GM10248 (cell line): ENCODE results near the gene NPNT.

ENCODE experiments used
- CTCF ChIA-PET: fragments of 300-600 bp; sonication (Branson Sonifier 250); formaldehyde crosslinking; extraction: SDS; loops from one replicate; lab custom pipeline; 2021; ENCODE audit warnings: antibody characterized with exemption; lab: Yijun Ruan, JAX
- POLR2A ChIA-PET: fragments of 350-650 bp; sonication (Branson Sonifier 250); formaldehyde crosslinking; extraction: SDS; loops from one replicate; lab custom pipeline; 2020; ENCODE audit warnings: antibody characterized with exemption; lab: Yijun Ruan, JAX
- DNase-seq: peaks from one replicate; pipeline ENCODE4 v3.0.0; 2012; ENCODE audit errors: extremely low spot score
- CTCF ChIP-seq: IDR thresholded peaks from 2 replicates; pipeline ENCODE4 v1.5.1; 2012; ENCODE audit warnings: mild to moderate bottlenecking, low read depth; ENCODE audit errors: extremely low read depth, missing control alignments, control extremely low read depth

The NPNT gene

GRCh38 chr4:105963461-105964400, 68.5 kb downstream of the NPNT start:
- ChIA-PET POLR2A (interaction anchor here (0.6 kb wide), 1 partner anchor 31 kb away, joined by 3 read pairs; no protein-coding TSS in a partner anchor), CTCF (interaction anchor here (0.7 to 1.1 kb wide), 2 partner anchors 12 to 13 kb away, joined by 3 to 4 read pairs; no protein-coding TSS in a partner anchor)
- no peak for DNase-seq
- no peak for TF ChIP-seq CTCF

GRCh38 chr4:105965183-105965800, 70.0 kb downstream of the NPNT start:
- ChIA-PET CTCF (no interaction called here), POLR2A (no interaction called here)
- no peak for TF ChIP-seq CTCF
- DNase-seq = no peak

GRCh38 chr4:105966051-105966450, 70.8 kb downstream of the NPNT start:
- ChIA-PET CTCF (no interaction called here), POLR2A (no interaction called here)
- DNase-seq = no peak
- no peak for TF ChIP-seq CTCF

- DNase-seq = no peak
- CTCF ChIA-PET = no interaction called here
- POLR2A ChIA-PET = no interaction called here
- no peak for TF ChIP-seq CTCF
These were observed 71.9 kb downstream of the NPNT start for GRCh38 chr4:105967058-105967658.

- ChIA-PET CTCF (no interaction called here), POLR2A (no interaction called here)
- DNase-seq = no peak
- no peak for TF ChIP-seq CTCF
These were observed 74.3 kb downstream of the NPNT start for GRCh38 chr4:105969575-105969974.

- no peak for TF ChIP-seq CTCF
- POLR2A ChIA-PET = no interaction called here
- CTCF ChIA-PET = no interaction called here
- no peak for DNase-seq
These were observed 75.1 kb downstream of the NPNT start for GRCh38 chr4:105970371-105970770.
